Lower leg skin (tissue), 4 donors: ENCODE results near the gene SLC45A3. TPM values are rescaled to one million over a fixed set of nuclear protein-coding genes. Genes with fewer than 3 reads are reported as not detected.

ENCODE experiments used
- DNase-seq, 2 donors: peaks; one replicate each; pipeline ENCODE4 v3.0.0-alpha.2; 2019; ENCODE audit warnings: low spot score in 2 of 2
- H3K4me3 ChIP-seq: fragments of 200-600 bp; sonication (generic); 2 replicates; pipeline ENCODE4 v1.5.1; 2017; ENCODE audit warnings: mild to moderate bottlenecking, low read depth; ENCODE audit not compliant: poor library complexity, severe bottlenecking
- POLR2A ChIP-seq, 2 donors: fragments of 450-650 bp; IDR thresholded peaks; one replicate each; pipeline ENCODE4 v1.6.1; 2016 to 2017; ENCODE audit warnings: antibody characterized with exemption in 2 of 2, mild to moderate bottlenecking in 1 of 2, moderate library complexity in 1 of 2
- WGBS, 2 donors: methylation state at CpG; one replicate each; pipeline ENCODE4 v1.1.5; 2018; 5-methylcytosine and 5-hydroxymethylcytosine counted together
- intact Hi-C: fragments of 100-400 bp; cut with DNase I; formaldehyde crosslinking; loops from one replicate; pipeline ENCODE4 v1.15.0; 2023; ENCODE audit warnings: low total_unique reads
- total RNA-seq, 4 donors: library from RNA; depleted of rRNA; stranded (reverse); fragments of >200 nt; gene quantifications; one replicate each; pipeline ENCODE4 v1.1.0, GENCODE V29; 2016
- TF ChIP-seq, protein P1 (sequence below), 3 donors: fragments of 450-650 bp; IDR thresholded peaks; one replicate each; pipeline ENCODE4 v1.5.1; 2016; ENCODE audit warnings: antibody characterized with exemption in 3 of 3, mild to moderate bottlenecking in 3 of 3, moderate library complexity in 2 of 3

The SLC45A3 gene
- total RNA-seq, 4 donors from 2014 or later = 1.9 to 5.1 (median 3.1) TPM

GRCh38 chr1:205631010-205631767, 49.1 kb downstream of the SLC45A3 start:
- intact Hi-C loops = loop anchor here (1.0 kb wide), 1 partner anchor 37 kb away; no protein-coding TSS in a partner anchor
- WGBS, 2 donors = 1% methylated on average over 35 to 57 of the region's 81 CpGs
- peak overlapping the region; percentile 72 for H3K4me3 ChIP-seq
- TF ChIP-seq POLR2A (IDR thresholded peaks at IDR 0.05) = no peak
- TF ChIP-seq, protein P1, sequence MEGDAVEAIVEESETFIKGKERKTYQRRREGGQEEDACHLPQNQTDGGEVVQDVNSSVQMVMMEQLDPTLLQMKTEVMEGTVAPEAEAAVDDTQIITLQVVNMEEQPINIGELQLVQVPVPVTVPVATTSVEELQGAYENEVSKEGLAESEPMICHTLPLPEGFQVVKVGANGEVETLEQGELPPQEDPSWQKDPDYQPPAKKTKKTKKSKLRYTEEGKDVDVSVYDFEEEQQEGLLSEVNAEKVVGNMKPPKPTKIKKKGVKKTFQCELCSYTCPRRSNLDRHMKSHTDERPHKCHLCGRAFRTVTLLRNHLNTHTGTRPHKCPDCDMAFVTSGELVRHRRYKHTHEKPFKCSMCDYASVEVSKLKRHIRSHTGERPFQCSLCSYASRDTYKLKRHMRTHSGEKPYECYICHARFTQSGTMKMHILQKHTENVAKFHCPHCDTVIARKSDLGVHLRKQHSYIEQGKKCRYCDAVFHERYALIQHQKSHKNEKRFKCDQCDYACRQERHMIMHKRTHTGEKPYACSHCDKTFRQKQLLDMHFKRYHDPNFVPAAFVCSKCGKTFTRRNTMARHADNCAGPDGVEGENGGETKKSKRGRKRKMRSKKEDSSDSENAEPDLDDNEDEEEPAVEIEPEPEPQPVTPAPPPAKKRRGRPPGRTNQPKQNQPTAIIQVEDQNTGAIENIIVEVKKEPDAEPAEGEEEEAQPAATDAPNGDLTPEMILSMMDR (IDR thresholded peaks at IDR 0.05) = no peak
- peak; percentile 51 to 92 for DNase-seq

DNA sequence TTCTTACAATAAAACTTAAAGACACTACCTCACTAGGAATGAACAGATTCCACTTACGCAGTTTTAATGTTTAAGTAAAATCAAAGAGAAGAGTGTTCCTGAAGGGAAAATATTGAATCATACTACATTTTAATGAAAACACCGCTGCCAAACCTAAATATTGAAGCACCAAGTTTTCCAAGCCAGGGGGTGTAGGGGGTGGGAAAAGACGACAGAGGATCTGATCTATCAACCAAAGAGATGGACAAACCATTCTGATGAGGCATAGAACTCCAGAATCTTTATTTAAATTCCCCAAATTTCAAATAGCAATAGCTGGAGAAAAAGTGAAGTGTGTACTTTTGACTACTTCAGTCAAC, 49.7 kb downstream of the SLC45A3 start:
- WGBS, 2 donors = 4 to 9% methylated on average over 3 of the region's 3 CpGs
- no peak for TF ChIP-seq POLR2A (IDR thresholded peaks at IDR 0.05)
- TF ChIP-seq, protein P1 (IDR thresholded peaks at IDR 0.05) = no peak
- intact Hi-C loops = loop anchor here (1.0 kb wide), 1 partner anchor 36 kb away; no protein-coding TSS in a partner anchor
- DNase-seq = no peak
- H3K4me3 ChIP-seq = peak overlapping the region; percentile 72

- intact Hi-C loops = no loop called here
- H3K4me3 ChIP-seq = no peak overlapping the region
- WGBS, 2 donors = 5% methylated on average over 3 of the region's 3 CpGs
- DNase-seq = no peak
- TF ChIP-seq POLR2A (IDR thresholded peaks at IDR 0.05) = no peak
- TF ChIP-seq, protein P1 (IDR thresholded peaks at IDR 0.05) = no peak
These were observed 50.1 kb downstream of the SLC45A3 start for GRCh38 chr1:205630241-205630640.

- intact Hi-C loops = no loop called here
- no peak for DNase-seq
- TF ChIP-seq, protein P1 (IDR thresholded peaks at IDR 0.05) = no peak
- TF ChIP-seq POLR2A (IDR thresholded peaks at IDR 0.05) = no peak
- WGBS, 2 donors = 63 to 64% methylated on average over 6 of the region's 6 CpGs
- no peak overlapping the region for H3K4me3 ChIP-seq
These were observed 50.6 kb downstream of the SLC45A3 start for GRCh38 chr1:205629751-205630150.

- WGBS, 2 donors = 84 to 92% methylated on average over 8 of the region's 8 CpGs
- TF ChIP-seq, protein P1 (IDR thresholded peaks at IDR 0.05) = no peak
- intact Hi-C loops = no loop called here
- no peak for DNase-seq
- no peak overlapping the region for H3K4me3 ChIP-seq
These were observed 52.4 kb downstream of the SLC45A3 start for GRCh38 chr1:205627956-205628355.

- no peak overlapping the region for H3K4me3 ChIP-seq
- TF ChIP-seq POLR2A (IDR thresholded peaks at IDR 0.05) = no peak
- TF ChIP-seq, protein P1 (IDR thresholded peaks at IDR 0.05) = no peak
- 80 to 87% methylated on average over 3 of the region's 3 CpGs for WGBS, 2 donors
- intact Hi-C loops = no loop called here
- DNase-seq = no peak
These were observed 54.1 kb downstream of the SLC45A3 start for GRCh38 chr1:205626216-205626615.
